Measurements from ENCODE around the gene SORCS2.

DNA sequence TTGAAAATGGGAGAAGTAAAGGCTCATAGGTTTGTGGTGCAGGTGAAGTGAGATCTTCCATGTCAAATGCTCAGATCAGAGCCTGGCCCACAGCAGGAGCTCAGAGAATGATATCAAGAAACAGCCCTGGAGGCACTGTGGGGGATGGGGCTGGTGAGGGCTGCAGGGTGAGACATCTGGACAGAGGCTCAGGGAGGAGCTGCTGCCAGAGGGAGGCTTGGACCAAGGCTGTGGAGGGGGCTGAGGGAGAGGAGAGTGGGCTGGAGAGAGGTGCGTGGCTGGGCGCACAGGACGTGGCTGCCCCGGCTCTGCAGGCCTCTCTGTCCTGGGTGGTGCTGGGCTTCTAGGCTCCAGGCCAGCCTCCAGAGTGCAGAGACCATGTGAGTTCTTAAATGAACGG, 5.6 kb downstream of the SORCS2 start:
- TF ChIP-seq, protein P1, sequence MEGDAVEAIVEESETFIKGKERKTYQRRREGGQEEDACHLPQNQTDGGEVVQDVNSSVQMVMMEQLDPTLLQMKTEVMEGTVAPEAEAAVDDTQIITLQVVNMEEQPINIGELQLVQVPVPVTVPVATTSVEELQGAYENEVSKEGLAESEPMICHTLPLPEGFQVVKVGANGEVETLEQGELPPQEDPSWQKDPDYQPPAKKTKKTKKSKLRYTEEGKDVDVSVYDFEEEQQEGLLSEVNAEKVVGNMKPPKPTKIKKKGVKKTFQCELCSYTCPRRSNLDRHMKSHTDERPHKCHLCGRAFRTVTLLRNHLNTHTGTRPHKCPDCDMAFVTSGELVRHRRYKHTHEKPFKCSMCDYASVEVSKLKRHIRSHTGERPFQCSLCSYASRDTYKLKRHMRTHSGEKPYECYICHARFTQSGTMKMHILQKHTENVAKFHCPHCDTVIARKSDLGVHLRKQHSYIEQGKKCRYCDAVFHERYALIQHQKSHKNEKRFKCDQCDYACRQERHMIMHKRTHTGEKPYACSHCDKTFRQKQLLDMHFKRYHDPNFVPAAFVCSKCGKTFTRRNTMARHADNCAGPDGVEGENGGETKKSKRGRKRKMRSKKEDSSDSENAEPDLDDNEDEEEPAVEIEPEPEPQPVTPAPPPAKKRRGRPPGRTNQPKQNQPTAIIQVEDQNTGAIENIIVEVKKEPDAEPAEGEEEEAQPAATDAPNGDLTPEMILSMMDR (IDR thresholded peaks at IDR 0.05; ENCODE audit: low read length): no peak
- TF ChIP-seq EZH2 (IDR thresholded peaks at IDR 0.05; ENCODE audit: borderline replicate concordance, low read length): no peak

Measured in OCI-LY1 (cell line).